HG02798 (cell line): Measurements from ENCODE around the gene CTDSPL.

Experiments
- ATAC-seq: cut with Tn5 transposase; IDR thresholded peaks from one replicate; pipeline ENCODE4 v1.9.1; 2021; ENCODE audit warnings: mild to moderate bottlenecking; ENCODE audit not compliant: unreplicated experiment, poor library complexity

Gene CTDSPL

GRCh38 chr3:37909067-37909911, 47.6 kb downstream of the CTDSPL start:
- no peak for ATAC-seq

GRCh38 chr3:37910671-37911400, 49.2 kb downstream of the CTDSPL start:
- no peak for ATAC-seq

GRCh38 chr3:37912052-37912733, 50.5 kb downstream of the CTDSPL start:
- no peak for ATAC-seq

GRCh38 chr3:37913522-37913921, 51.8 kb downstream of the CTDSPL start:
- no peak for ATAC-seq

GRCh38 chr3:37916685-37917084, 55.0 kb downstream of the CTDSPL start:
- ATAC-seq: no peak

GRCh38 chr3:37918627-37919026, 56.9 kb downstream of the CTDSPL start:
- no peak for ATAC-seq

GRCh38 chr3:37920156-37920699, 58.5 kb downstream of the CTDSPL start:
- ATAC-seq: no peak

GRCh38 chr3:37921025-37921424, 59.3 kb downstream of the CTDSPL start:
- no peak for ATAC-seq

GRCh38 chr3:37922721-37923568, 61.3 kb downstream of the CTDSPL start:
- ATAC-seq: no peak

- ATAC-seq: no peak
Observed at GRCh38 chr3:37923569-37924040, 61.9 kb downstream of the CTDSPL start.

- no peak for ATAC-seq
Observed at GRCh38 chr3:37924453-37924852, 62.8 kb downstream of the CTDSPL start.

- no peak for ATAC-seq
Observed at GRCh38 chr3:37925157-37925556, 63.5 kb downstream of the CTDSPL start.

GRCh38 chr3:37926611-37927010, 64.9 kb downstream of the CTDSPL start:
- ATAC-seq: no peak

- ATAC-seq: no peak
Observed at GRCh38 chr3:37930495-37930894, 68.8 kb downstream of the CTDSPL start.

GRCh38 chr3:37932505-37932904, 70.8 kb downstream of the CTDSPL start:
- no peak for ATAC-seq

GRCh38 chr3:37934631-37935289, 73.1 kb downstream of the CTDSPL start:
- ATAC-seq: no peak

GRCh38 chr3:37935290-37935668, 73.6 kb downstream of the CTDSPL start:
- ATAC-seq: no peak

- ATAC-seq: no peak
Observed at GRCh38 chr3:37935756-37936666, 74.3 kb downstream of the CTDSPL start.
